Neuronal stem cell (in vitro differentiated cells): Measurements from ENCODE around the gene LGALS16.
"Not testable (repeated sequence)": the region's sequence is repeated elsewhere in the genome, so short reads cannot be mapped to it uniquely, and the experiment has no call there.

Experiments used
- DNase-seq: peaks from one replicate; pipeline ENCODE4 v3.0.0-alpha.2; 2013; ENCODE audit warnings: low spot score
- H2AFZ ChIP-seq: one replicate; pipeline ENCODE4 v1.6.1; 2013; ENCODE audit warnings: mild to moderate bottlenecking, low read length, inconsistent platforms
- H2AK5ac ChIP-seq: 2 replicates; pipeline ENCODE4 v1.6.1; 2013; ENCODE audit warnings: low read depth, mild to moderate bottlenecking, inconsistent platforms, low read length, moderate library complexity, mixed read lengths
- H2BK120ac ChIP-seq: 2 replicates; pipeline ENCODE4 v1.6.1; 2013; ENCODE audit warnings: low read depth, mild to moderate bottlenecking, inconsistent platforms, low read length, moderate library complexity, mixed read lengths
- H2BK12ac ChIP-seq: one replicate; pipeline ENCODE4 v1.6.1; 2013; ENCODE audit warnings: low read length, inconsistent platforms
- H2BK15ac ChIP-seq: 2 replicates; pipeline ENCODE4 v1.6.1; 2013; ENCODE audit warnings: mild to moderate bottlenecking, low read length, inconsistent platforms, mixed read lengths
- H2BK5ac ChIP-seq: one replicate; pipeline ENCODE4 v1.6.1; 2013; ENCODE audit warnings: inconsistent platforms, mild to moderate bottlenecking, low read length, moderate library complexity
- H3K14ac ChIP-seq: one replicate; pipeline ENCODE4 v1.6.1; 2013; ENCODE audit warnings: low read length, inconsistent platforms
- H3K18ac ChIP-seq: 2 replicates; pipeline ENCODE4 v1.6.1; 2013; ENCODE audit warnings: low read length, inconsistent platforms
- H3K23ac ChIP-seq: 2 replicates; pipeline ENCODE4 v1.6.1; 2013; ENCODE audit warnings: low read depth, mild to moderate bottlenecking, mixed read lengths, low read length, inconsistent platforms; ENCODE audit not compliant: poor library complexity
- H3K27ac ChIP-seq: replicated peaks from 3 replicates; pipeline ENCODE4 v1.5.1; 2013; ENCODE audit warnings: low read length, inconsistent platforms
- H3K27me3 ChIP-seq, 3 experiments: 2 replicates each; pipeline ENCODE4 v1.6.1; 2013; ENCODE audit warnings: low read length in 3 of 3, mild to moderate bottlenecking in 2 of 3, inconsistent platforms in 1 of 3, low read depth in 1 of 3, mixed read lengths in 1 of 3, moderate library complexity in 1 of 3; ENCODE audit not compliant: control insufficient read depth in 3 of 3, insufficient read depth in 3 of 3
- H3K36me3 ChIP-seq, 2 donors: replicated peaks in 1 of 2; 2 replicates each; pipeline ENCODE4 v1.6.1; 2013; ENCODE audit warnings: low read length in 2 of 2; ENCODE audit not compliant: control insufficient read depth in 2 of 2, insufficient read depth in 2 of 2
- H3K4ac ChIP-seq: 2 replicates; pipeline ENCODE4 v1.6.1; 2013; ENCODE audit warnings: inconsistent platforms, mild to moderate bottlenecking, low read length, moderate library complexity
- H3K4me1 ChIP-seq, 2 donors: 1 replicate in 1 of 2; 2 replicates in 1 of 2; pipeline ENCODE4 v1.6.1; 2013; ENCODE audit warnings: low read length in 2 of 2, low read depth in 1 of 2; ENCODE audit not compliant: control insufficient read depth in 2 of 2, insufficient read depth in 1 of 2
- H3K4me2 ChIP-seq: one replicate; pipeline ENCODE4 v1.6.1; 2013; ENCODE audit warnings: mild to moderate bottlenecking, low read length, inconsistent platforms; ENCODE audit not compliant: insufficient read depth, poor library complexity, severe bottlenecking
- H3K4me3 ChIP-seq, 2 donors: 2 replicates each; pipeline ENCODE4 v1.5.1; 2013; ENCODE audit warnings: low read length in 2 of 2, mild to moderate bottlenecking in 2 of 2, inconsistent platforms in 1 of 2, moderate library complexity in 1 of 2
- H3K79me1 ChIP-seq: one replicate; pipeline ENCODE4 v1.6.1; 2013; ENCODE audit warnings: low read depth, mild to moderate bottlenecking, inconsistent platforms, low read length, moderate library complexity
- H3K9ac ChIP-seq: one replicate; pipeline ENCODE4 v1.6.1; 2013; ENCODE audit warnings: mild to moderate bottlenecking, low read depth, low read length, inconsistent platforms; ENCODE audit not compliant: poor library complexity
- H3K9me3 ChIP-seq, 2 donors: replicated peaks in 1 of 2; 2 replicates each; pipeline versions ENCODE3 to v1.6.1; 2013; ENCODE audit warnings: low read length in 2 of 2, mild to moderate bottlenecking in 2 of 2, inconsistent platforms in 1 of 2, low read depth in 1 of 2, mixed read lengths in 1 of 2, moderate library complexity in 1 of 2; ENCODE audit not compliant: control insufficient read depth in 2 of 2, insufficient read depth in 1 of 2
- H4K8ac ChIP-seq: one replicate; pipeline ENCODE4 v1.6.1; 2013; ENCODE audit warnings: low read depth, mild to moderate bottlenecking, inconsistent platforms, low read length, moderate library complexity
- H4K91ac ChIP-seq: one replicate; pipeline ENCODE4 v1.6.1; 2013; ENCODE audit warnings: low read length, low read depth, mild to moderate bottlenecking, inconsistent platforms; ENCODE audit not compliant: poor library complexity
- WGBS, 2 donors: extraction: QIAGEN DNeasy Blood & Tissue Kit; methylation state at CpG; one replicate each; pipeline ENCODE4 v1.1.7; 2013; ENCODE audit warnings: missing lambda C conversion rate in 2 of 2, mixed read lengths in 1 of 2; ENCODE audit not compliant: insufficient read length in 2 of 2, insufficient replicate concordance in 1 of 2; ENCODE audit errors: extremely low coverage in 2 of 2; 5-methylcytosine and 5-hydroxymethylcytosine counted together

LGALS16 gene

GRCh38 chr19:39617745-39618144, 38.0 kb upstream of the LGALS16 start:
- Histone ChIP-seq H2AK5ac (no peak overlapping the region), H3K79me1 (no peaks in the 10 kb centered on the region), H3K4me2 (no peak overlapping the region), H4K91ac (no peak overlapping the region), H3K4me1 (no peaks in the 10 kb centered on the region), H3K14ac (no peak overlapping the region), H2BK12ac (no peak overlapping the region), H3K18ac (no peak overlapping the region), H2AFZ (no peak overlapping the region), H2BK5ac (no peak overlapping the region), H3K9me3 (peaks cover 0 to 5% of the 10 kb centered on the region in 2 donors), H3K9ac (no peak overlapping the region), H3K4ac (no peak overlapping the region), H3K27me3 (peaks cover 0 to 1% (median 0%) of the 10 kb centered on the region in 3 experiments), H3K4me3 (no peak overlapping the region), H3K36me3 (no peaks in the 10 kb centered on the region), H2BK15ac (no peak overlapping the region), H3K27ac (no peak overlapping the region), H3K23ac (no peak overlapping the region), H2BK120ac (no peak overlapping the region), H4K8ac (no peak overlapping the region)
- DNase-seq = no peak
- no CpG with 5 or more reads among the region's 1 CpG for whole genome bisulfite sequencing, 2 donors

- Histone ChIP-seq H3K4me2 (no peak overlapping the region), H3K79me1 (no peaks in the 10 kb centered on the region), H2BK12ac (no peak overlapping the region), H2BK120ac (no peak overlapping the region), H3K4me3 (no peak overlapping the region), H3K4me1 (peaks cover 0 to 2% of the 10 kb centered on the region in 2 donors), H4K91ac (no peak overlapping the region), H3K36me3 (no peaks in the 10 kb centered on the region), H3K9ac (no peak overlapping the region), H2AFZ (no peak overlapping the region), H3K23ac (no peak overlapping the region), H3K27me3 (no peaks in the 10 kb centered on the region), H3K14ac (no peak overlapping the region), H3K4ac (no peak overlapping the region), H2AK5ac (no peak overlapping the region), H3K9me3 (no peaks in the 10 kb centered on the region), H3K18ac (no peak overlapping the region), H2BK15ac (no peak overlapping the region), H4K8ac (no peak overlapping the region), H3K27ac (no peak overlapping the region), H2BK5ac (no peak overlapping the region)
- DNase-seq = no peak
- no CpG with 5 or more reads among the region's 5 CpGs for WGBS, 2 donors
Observed at GRCh38 chr19:39623946-39624345, 31.8 kb upstream of the LGALS16 start.

GRCh38 chr19:39627631-39628030, 28.1 kb upstream of the LGALS16 start:
- not testable (repeated sequence) for H3K9me3 ChIP-seq, H3K9ac ChIP-seq, DNase-seq, H3K27ac ChIP-seq, H3K4me2 ChIP-seq, H3K4me1 ChIP-seq, H3K79me1 ChIP-seq, H4K91ac ChIP-seq, H3K27me3 ChIP-seq, H2BK15ac ChIP-seq, H3K4me3 ChIP-seq, H4K8ac ChIP-seq, H2BK5ac ChIP-seq, H2BK12ac ChIP-seq, H3K23ac ChIP-seq, H2AK5ac ChIP-seq, H3K18ac ChIP-seq, H3K14ac ChIP-seq, H2AFZ ChIP-seq, H2BK120ac ChIP-seq, H3K4ac ChIP-seq, H3K36me3 ChIP-seq
- WGBS, 2 donors = no CpG with 5 or more reads among the region's 2 CpGs

GRCh38 chr19:39631178-39631577, 24.5 kb upstream of the LGALS16 start:
- Histone ChIP-seq H3K4me3 (no peak overlapping the region), H4K91ac (no peak overlapping the region), H3K4me1 (peaks cover 0 to 1% of the 10 kb centered on the region in 2 donors), H3K79me1 (no peaks in the 10 kb centered on the region), H2AFZ (no peak overlapping the region), H2BK5ac (no peak overlapping the region), H3K9ac (no peak overlapping the region), H3K9me3 (no peaks in the 10 kb centered on the region), H3K23ac (no peak overlapping the region), H2AK5ac (no peak overlapping the region), H3K27ac (no peak overlapping the region), H3K14ac (no peak overlapping the region), H3K4ac (no peak overlapping the region), H2BK15ac (no peak overlapping the region), H3K27me3 (no peaks in the 10 kb centered on the region), H3K36me3 (no peaks in the 10 kb centered on the region), H3K4me2 (no peak overlapping the region), H4K8ac (no peak overlapping the region), H2BK12ac (no peak overlapping the region), H3K18ac (no peak overlapping the region), H2BK120ac (no peak overlapping the region)
- no CpG with 5 or more reads among the region's 4 CpGs for WGBS, 2 donors
- DNase-seq = no peak
